Measurements from ENCODE around the gene CORO1C. TPM values are rescaled to one million over a fixed set of nuclear protein-coding genes. Genes with fewer than 3 reads are reported as not detected.
A peak's percentile ranks its signal among the peaks of the same experiment; 100 is the strongest.

Gene CORO1C
- total RNA-seq, 6 experiments from 2014 or later, result 36.6 to 100 (median 57.5) TPM

- Histone ChIP-seq H3K36me3 (no peaks in the 10 kb centered on the region), H3K27ac (no peak overlapping the region), H3K4me3 (no peak overlapping the region), H3K9me3 (no peaks in the 10 kb centered on the region), H3K27me3 (no peaks in the 10 kb centered on the region), H3K4me1 (no peaks in the 10 kb centered on the region)
- WGBS (ENCODE audit: insufficient coverage, low coverage, low lambda C conversion rate, missing lambda C conversion rate), result 43% methylated on average over 3 of the region's 3 CpGs
- intact Hi-C loops (cut with DNase I), result no loop called here
- DNase-seq, result no peak
- peak in 1 of 4 donors; percentile 37 for ATAC-seq
- TF ChIP-seq, protein P1, sequence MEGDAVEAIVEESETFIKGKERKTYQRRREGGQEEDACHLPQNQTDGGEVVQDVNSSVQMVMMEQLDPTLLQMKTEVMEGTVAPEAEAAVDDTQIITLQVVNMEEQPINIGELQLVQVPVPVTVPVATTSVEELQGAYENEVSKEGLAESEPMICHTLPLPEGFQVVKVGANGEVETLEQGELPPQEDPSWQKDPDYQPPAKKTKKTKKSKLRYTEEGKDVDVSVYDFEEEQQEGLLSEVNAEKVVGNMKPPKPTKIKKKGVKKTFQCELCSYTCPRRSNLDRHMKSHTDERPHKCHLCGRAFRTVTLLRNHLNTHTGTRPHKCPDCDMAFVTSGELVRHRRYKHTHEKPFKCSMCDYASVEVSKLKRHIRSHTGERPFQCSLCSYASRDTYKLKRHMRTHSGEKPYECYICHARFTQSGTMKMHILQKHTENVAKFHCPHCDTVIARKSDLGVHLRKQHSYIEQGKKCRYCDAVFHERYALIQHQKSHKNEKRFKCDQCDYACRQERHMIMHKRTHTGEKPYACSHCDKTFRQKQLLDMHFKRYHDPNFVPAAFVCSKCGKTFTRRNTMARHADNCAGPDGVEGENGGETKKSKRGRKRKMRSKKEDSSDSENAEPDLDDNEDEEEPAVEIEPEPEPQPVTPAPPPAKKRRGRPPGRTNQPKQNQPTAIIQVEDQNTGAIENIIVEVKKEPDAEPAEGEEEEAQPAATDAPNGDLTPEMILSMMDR (IDR thresholded peaks at IDR 0.05), result no peak
- no peak for TF ChIP-seq POLR2A (IDR thresholded peaks at IDR 0.05)
Observed at GRCh38 chr12:108605000-108605689, 126.2 kb downstream of the CORO1C start.

DNA sequence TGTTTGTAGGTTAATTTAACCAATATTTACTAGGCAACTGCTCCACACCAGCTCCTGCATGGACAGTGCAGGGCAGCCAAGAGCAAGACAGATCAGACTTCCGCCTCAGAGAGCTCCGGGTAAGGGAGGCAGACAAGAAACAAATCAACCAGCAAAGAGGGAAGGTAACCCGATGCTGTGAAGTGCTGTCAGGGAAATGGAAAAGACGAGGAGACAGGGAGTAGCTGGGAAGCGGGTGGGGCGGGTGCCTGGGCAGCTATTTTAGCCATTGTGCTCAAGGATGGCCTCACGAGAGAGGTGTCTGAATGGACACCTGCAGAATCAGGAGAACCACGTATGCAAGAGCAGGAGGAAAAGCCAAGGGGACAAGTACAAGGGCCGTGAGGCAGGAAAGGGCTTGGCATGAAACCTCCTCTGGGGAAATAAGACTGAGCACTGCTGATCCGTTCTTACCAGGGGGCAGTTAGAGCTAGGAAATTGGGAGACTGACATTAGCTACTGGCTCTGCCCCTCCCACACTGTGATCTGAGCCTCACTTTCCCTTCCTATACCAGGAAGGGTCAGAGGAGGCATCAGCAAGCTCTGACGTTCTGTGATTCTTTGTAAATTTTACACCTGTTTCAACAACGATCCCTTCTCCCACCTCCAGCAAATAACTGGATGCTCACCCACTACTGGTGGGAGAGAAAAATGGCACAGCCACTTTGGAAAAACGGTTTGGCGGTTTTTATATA is 126.9 kb downstream of the CORO1C start:
- no peak overlapping the region for H3K4me3 ChIP-seq
- no peak overlapping the region for H3K27ac ChIP-seq
- H3K4me1 ChIP-seq, result no peaks in the 10 kb centered on the region
- no peak for DNase-seq
- no peak for ATAC-seq
- no peaks in the 10 kb centered on the region for H3K36me3 ChIP-seq
- intact Hi-C loops (cut with DNase I), result no loop called here
- 47% methylated on average over 7 of the region's 14 CpGs for WGBS (ENCODE audit: insufficient coverage, low coverage, low lambda C conversion rate, missing lambda C conversion rate)
- no peak for TF ChIP-seq POLR2A (IDR thresholded peaks at IDR 0.05)
- TF ChIP-seq, protein P1 (IDR thresholded peaks at IDR 0.05), result no peak
- no peaks in the 10 kb centered on the region for H3K27me3 ChIP-seq
- no peaks in the 10 kb centered on the region for H3K9me3 ChIP-seq

DNA sequence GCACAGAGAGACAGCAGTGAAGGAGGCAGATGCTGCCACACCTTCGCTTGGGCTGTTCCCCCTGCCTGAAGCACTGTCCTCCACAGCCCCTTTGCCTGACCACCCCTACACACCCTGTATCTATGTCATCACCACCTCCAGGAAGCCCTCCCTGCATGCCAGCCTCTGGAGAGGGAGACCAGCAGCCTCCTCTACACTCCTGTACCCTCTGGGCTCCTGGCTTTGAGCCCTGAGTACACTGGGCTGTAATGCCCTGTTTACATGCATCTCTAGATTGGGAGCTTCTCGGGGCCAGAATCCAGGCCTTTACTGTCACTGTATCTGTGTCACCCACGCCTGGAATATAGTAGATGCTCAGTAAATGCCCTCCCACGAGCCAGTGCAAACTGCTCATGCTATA is 127.6 kb downstream of the CORO1C start:
- 67% methylated on average over 4 of the region's 4 CpGs for WGBS (ENCODE audit: insufficient coverage, low coverage, low lambda C conversion rate, missing lambda C conversion rate)
- Histone ChIP-seq H3K4me3 (no peak overlapping the region), H3K9me3 (no peaks in the 10 kb centered on the region), H3K36me3 (no peaks in the 10 kb centered on the region), H3K27me3 (no peaks in the 10 kb centered on the region), H3K4me1 (no peaks in the 10 kb centered on the region), H3K27ac (no peak overlapping the region)
- no peak for ATAC-seq
- no peak for DNase-seq
- TF ChIP-seq, protein P1 (IDR thresholded peaks at IDR 0.05), result no peak
- no peak for TF ChIP-seq POLR2A (IDR thresholded peaks at IDR 0.05)
- intact Hi-C loops (cut with DNase I), result no loop called here

- ATAC-seq (peak in 1 of 4 donors; percentile 12), DNase-seq (no peak)
- H3K4me1 ChIP-seq, result no peaks in the 10 kb centered on the region
- H3K4me3 ChIP-seq, result no peak overlapping the region
- no peaks in the 10 kb centered on the region for H3K27me3 ChIP-seq
- H3K36me3 ChIP-seq, result no peaks in the 10 kb centered on the region
- TF ChIP-seq, protein P1 (IDR thresholded peaks at IDR 0.05), result no peak
- no peak for TF ChIP-seq POLR2A (IDR thresholded peaks at IDR 0.05)
- no CpG with 5 or more reads among the region's 15 CpGs for WGBS (ENCODE audit: insufficient coverage, low coverage, low lambda C conversion rate, missing lambda C conversion rate)
- no peaks in the 10 kb centered on the region for H3K9me3 ChIP-seq
- no peak overlapping the region for H3K27ac ChIP-seq
- intact Hi-C loops (cut with DNase I), result no loop called here
Observed at GRCh38 chr12:108602976-108603704, 128.2 kb downstream of the CORO1C start.

Data from right lobe of liver (tissue), 6 donors.